Stimulated activated CD8-positive, alpha-beta memory T cell treated with anti-CD3 and anti-CD28 coated beads, Interleukin-7, amount 100 ng/mL, for 1 hour (primary cell): ENCODE data around the gene PTCD2.
A peak's percentile ranks its signal among the peaks of the same experiment; 100 is the strongest.
"Not testable (repeated sequence)": the region's sequence is repeated elsewhere in the genome, so short reads cannot be mapped to it uniquely, and the experiment has no call there.

Experiments used
- DNase-seq, 2 donors: peaks; one replicate each; pipeline ENCODE4 v3.0.0-alpha.2; 2020; ENCODE audit warnings: low read depth in 2 of 2

PTCD2 gene

GRCh38 chr5:72296256-72296655 lies 23.9 kb upstream of the PTCD2 start:
- no peak for DNase-seq

GRCh38 chr5:72298136-72298535 lies 22.0 kb upstream of the PTCD2 start:
- not testable (repeated sequence) for DNase-seq

- DNase-seq, result no peak
Observed at GRCh38 chr5:72298711-72299110, 21.5 kb upstream of the PTCD2 start.

GRCh38 chr5:72300590-72301339 lies 19.4 kb upstream of the PTCD2 start:
- no peak for DNase-seq

- no peak for DNase-seq
Observed at GRCh38 chr5:72301557-72301956, 18.6 kb upstream of the PTCD2 start.

- DNase-seq, result no peak
Observed at GRCh38 chr5:72302171-72302570, 18.0 kb upstream of the PTCD2 start.

GRCh38 chr5:72305194-72306142 lies 14.7 kb upstream of the PTCD2 start:
- DNase-seq, result no peak

- DNase-seq, result no peak
Observed at GRCh38 chr5:72307573-72307967, 12.6 kb upstream of the PTCD2 start.

GRCh38 chr5:72307968-72308852 lies 12.0 kb upstream of the PTCD2 start:
- DNase-seq, result peak; percentile 89 to 91

GRCh38 chr5:72308853-72309191 lies 11.4 kb upstream of the PTCD2 start:
- no peak for DNase-seq

- DNase-seq, result no peak
Observed at GRCh38 chr5:72313141-72313540, 7.0 kb upstream of the PTCD2 start.

GRCh38 chr5:72314571-72315172 lies 5.5 kb upstream of the PTCD2 start:
- no peak for DNase-seq

- not testable (repeated sequence) for DNase-seq
Observed at GRCh38 chr5:72319435-72319975, 668 bp upstream of the PTCD2 start.

GRCh38 chr5:72324189-72324825 lies 4.1 kb downstream of the PTCD2 start:
- DNase-seq, result no peak

GRCh38 chr5:72325566-72326305 lies 5.6 kb downstream of the PTCD2 start:
- DNase-seq, result no peak

GRCh38 chr5:72326306-72326649 lies 6.1 kb downstream of the PTCD2 start:
- no peak for DNase-seq

- DNase-seq, result no peak
Observed at GRCh38 chr5:72328172-72328571, 8.0 kb downstream of the PTCD2 start.

GRCh38 chr5:72330712-72331111 lies 10.5 kb downstream of the PTCD2 start:
- no peak for DNase-seq

- no peak for DNase-seq
Observed at GRCh38 chr5:72337159-72337558, 17.0 kb downstream of the PTCD2 start.

GRCh38 chr5:72338689-72339209 lies 18.6 kb downstream of the PTCD2 start:
- no peak for DNase-seq
